GM21737 (cell line): ENCODE results near the gene NCAPH2.
"Not testable (repeated sequence)": the region's sequence is repeated elsewhere in the genome, so short reads cannot be mapped to it uniquely, and the experiment has no call there.

ENCODE experiments used
- ATAC-seq: cut with Tn5 transposase; IDR thresholded peaks from one replicate; pipeline ENCODE4 v1.9.1; 2021; ENCODE audit warnings: mild to moderate bottlenecking, moderate library complexity; ENCODE audit not compliant: unreplicated experiment

NCAPH2 gene

GRCh38 chr22:50516891-50517290, 8.9 kb downstream of the NCAPH2 start:
- no peak for ATAC-seq

DNA sequence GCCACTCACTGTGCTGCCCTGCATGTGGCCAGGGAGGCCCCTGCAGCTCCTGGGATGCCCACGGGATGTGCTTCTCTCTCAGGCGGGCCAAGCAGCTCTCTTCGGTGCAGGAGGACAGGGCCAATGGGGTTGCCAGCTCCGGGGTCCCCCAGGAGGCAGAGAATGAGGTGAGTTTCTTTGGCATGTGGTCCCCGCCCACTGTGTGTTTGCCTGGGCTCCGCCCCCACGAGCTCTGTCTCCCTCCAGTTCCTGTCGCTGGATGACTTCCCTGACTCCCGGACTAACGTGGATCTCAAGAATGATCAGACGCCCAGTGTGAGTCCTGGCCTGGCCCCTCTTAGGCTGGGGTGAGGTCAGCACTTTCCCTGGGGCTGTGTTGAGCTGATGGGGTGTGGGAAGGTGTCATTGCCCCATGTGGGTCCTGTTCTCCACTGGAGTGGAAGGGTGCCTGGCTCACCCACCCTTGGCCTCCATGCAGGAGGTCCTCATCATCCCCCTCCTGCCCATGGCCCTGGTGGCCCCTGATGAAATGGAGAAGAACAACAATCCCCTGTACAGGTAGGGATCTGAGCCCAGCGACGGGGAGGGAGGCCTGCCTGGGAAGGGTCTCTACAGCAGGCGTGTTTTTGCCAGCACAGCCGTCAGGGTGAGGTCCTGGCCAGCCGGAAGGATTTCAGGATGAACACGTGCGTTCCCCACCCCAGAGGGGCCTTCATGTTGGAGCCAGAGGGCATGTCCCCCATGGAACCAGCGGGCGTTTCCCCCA, 9.7 kb downstream of the NCAPH2 start:
- ATAC-seq = no peak

GRCh38 chr22:50518606-50519005, 10.6 kb downstream of the NCAPH2 start:
- no peak for ATAC-seq

DNA sequence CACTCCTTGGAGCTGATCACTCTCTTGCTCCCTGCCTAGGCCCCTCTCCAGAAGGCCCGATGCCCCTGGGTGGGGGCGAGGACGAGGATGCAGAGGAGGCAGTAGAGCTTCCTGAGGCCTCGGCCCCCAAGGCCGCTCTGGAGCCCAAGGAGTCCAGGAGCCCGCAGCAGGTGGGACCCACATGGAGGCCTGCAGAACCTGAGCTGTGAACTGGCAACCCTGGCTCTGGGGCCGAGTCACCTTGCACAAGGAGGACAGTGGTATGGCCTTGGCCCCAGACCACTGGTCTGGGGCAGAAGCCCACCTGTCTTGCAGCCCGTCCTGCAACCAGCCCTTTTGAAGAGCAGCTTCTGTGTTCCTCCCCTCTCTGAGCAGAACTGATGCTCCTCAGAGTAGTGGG, 11.1 kb downstream of the NCAPH2 start:
- no peak for ATAC-seq

GRCh38 chr22:50520184-50520583, 12.2 kb downstream of the NCAPH2 start:
- not testable (repeated sequence) for ATAC-seq

DNA sequence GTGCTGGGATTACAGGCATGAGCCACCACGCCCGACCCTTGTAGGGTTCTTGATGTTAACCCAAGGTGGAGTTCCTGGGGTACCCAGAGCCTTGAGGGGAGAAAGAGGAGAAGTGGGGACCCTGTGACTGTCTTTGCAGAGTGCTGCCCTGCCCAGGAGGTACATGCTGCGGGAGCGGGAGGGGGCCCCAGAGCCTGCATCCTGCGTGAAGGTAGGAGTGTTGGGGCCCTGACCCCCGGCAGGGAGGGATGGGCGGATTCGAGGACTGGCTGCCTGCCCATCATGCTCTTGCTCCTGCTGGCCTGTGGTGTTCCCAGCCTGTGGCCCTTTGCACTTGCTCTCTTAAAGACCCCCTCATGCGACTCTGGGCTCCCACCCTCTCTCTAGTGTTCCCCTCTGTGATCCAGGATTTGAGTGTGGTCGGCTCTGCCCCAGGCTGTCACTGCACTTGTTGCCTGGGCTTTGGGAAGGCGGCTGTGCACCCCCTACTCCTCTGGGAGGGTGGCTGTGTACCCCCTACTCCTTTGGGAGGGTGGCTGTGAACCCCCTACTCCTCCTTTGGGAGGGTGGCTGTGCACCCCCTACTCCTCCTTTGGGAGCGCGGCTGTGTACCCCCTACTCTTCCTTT, 12.9 kb downstream of the NCAPH2 start:
- no peak for ATAC-seq

- ATAC-seq = no peak
These were observed 13.7 kb downstream of the NCAPH2 start for GRCh38 chr22:50521710-50522109.

- no peak for ATAC-seq
These were observed 14.3 kb downstream of the NCAPH2 start for GRCh38 chr22:50522208-50522805.

DNA sequence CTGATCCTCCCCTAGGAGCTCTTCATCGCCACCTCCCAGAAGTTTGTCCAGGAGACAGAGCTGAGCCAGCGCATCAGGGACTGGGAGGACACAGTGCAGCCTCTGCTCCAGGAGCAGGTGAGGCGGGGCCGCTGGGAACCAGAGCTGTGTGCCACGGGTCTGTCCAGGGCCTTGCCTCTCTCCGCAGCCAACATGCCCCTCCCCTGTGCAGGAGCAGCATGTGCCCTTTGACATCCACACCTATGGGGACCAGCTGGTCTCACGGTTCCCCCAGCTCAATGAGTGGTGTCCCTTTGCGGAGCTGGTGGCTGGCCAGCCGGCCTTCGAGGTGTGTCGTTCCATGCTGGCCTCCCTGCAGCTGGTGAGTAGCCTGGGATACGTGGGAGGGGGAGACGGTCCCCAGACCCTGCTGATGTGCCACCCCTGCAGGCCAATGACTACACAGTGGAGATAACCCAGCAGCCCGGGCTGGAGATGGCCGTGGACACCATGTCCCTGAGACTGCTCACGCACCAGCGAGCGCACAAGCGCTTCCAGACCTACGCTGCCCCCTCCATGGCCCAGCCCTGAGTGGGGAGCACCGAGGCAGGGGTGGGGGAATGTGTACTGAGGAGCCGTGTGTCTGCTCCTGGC, 14.9 kb downstream of the NCAPH2 start:
- ATAC-seq = no peak

DNA sequence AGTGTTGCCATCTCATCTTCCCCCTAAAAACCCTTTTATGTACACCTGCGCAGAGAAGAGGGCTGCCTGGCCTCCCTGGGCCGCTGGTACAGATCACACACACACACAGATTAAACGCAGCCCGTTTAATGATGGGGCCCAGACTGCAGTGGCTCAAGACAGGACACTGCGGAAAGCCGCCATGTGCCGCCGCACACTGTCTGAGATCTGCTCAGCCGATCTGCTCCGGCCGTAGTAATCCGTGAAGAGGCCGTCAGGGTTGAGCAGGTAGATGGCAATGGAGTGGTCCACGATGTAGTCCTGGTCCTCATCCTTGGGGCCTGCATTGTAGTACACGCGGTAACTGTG, 15.4 kb downstream of the NCAPH2 start:
- ATAC-seq = no peak

GRCh38 chr22:50523806-50524675, 16.0 kb downstream of the NCAPH2 start:
- no peak for ATAC-seq

- no peak for ATAC-seq
These were observed 16.7 kb downstream of the NCAPH2 start for GRCh38 chr22:50524676-50525103.

DNA sequence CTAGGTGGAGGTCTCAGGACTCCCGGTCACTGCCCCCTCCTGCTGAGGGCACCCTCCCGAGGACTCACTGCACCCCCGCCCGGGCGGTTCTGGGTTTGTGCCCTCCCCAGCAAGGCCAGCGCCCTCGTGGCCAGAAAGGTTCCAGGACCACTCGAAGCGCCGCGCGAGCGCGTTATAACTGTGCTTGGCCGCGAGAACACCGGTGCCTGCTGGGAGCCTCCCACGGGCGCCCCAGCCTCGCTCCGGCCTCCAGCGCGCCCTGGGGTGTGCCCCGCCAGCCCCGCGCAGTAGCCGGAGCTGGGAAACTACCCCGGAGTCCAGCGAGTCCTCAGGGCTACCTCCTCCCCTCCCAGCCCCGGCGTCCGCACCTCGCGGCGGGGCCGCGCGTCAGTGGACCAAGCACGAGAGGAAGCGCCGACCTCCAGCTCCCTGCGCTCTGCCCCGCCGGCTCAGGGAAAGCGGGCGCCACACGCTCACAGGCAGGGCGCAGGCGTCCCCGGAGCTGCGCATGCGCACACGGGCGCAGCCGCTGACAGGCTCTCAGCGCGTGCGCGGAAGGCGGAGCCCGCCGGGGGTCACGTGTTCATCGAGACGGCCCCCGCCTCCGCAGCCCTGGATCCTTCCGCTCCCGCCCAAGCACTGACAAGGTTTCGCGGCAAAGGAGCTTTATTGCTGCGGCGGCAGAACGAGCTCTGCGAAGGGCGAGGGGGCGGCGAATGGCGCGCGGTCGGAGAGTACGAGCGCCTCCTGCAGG, 17.3 kb downstream of the NCAPH2 start, which contains the start of gene SCO2:
SCO2 (minus strand) TSS at position 495 of the 754 bp plus-strand sequence. CDS start 1,187 bp downstream, outside the sequence.
- peak; percentile 29 for ATAC-seq

- ATAC-seq = peak; percentile 13
These were observed 17.8 kb downstream of the NCAPH2 start for GRCh38 chr22:50525858-50526107.

DNA sequence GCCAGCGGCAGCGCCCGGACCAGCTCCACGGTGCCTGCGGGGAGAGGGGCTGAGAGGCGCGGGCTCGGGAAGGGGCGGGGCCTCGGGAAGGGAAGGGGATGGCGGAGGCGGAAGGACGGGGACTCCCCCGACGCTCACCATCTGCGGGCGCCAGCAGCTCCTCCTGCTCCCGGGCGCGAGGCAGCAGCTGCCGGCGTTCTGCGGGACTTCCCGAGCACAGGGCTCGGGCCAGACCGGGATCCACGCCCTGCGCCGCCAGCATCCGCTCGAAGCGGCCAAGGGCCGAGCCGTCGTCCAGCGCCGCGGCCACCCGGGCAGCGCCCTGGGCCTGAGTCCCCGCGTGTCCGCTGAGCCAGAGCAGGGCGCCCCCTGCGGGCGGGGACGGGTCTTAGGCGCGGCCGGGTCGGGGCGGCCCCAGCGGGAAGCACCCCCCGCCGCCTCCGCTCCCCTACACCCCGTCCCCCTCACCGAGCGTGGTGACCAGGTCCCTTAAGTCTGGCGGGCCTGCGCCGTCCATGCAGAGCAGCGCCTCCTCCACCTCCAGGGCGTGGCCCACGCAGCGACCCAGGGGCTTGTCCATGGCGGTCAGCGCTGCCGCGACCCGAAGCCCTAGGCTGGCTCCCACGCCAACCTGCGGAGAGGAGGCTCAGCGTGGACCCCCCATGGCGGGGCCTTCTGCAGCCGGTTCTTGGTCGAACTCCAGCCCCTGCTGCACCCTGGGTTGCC, 18.2 kb downstream of the NCAPH2 start:
- peak; percentile 23 for ATAC-seq

DNA sequence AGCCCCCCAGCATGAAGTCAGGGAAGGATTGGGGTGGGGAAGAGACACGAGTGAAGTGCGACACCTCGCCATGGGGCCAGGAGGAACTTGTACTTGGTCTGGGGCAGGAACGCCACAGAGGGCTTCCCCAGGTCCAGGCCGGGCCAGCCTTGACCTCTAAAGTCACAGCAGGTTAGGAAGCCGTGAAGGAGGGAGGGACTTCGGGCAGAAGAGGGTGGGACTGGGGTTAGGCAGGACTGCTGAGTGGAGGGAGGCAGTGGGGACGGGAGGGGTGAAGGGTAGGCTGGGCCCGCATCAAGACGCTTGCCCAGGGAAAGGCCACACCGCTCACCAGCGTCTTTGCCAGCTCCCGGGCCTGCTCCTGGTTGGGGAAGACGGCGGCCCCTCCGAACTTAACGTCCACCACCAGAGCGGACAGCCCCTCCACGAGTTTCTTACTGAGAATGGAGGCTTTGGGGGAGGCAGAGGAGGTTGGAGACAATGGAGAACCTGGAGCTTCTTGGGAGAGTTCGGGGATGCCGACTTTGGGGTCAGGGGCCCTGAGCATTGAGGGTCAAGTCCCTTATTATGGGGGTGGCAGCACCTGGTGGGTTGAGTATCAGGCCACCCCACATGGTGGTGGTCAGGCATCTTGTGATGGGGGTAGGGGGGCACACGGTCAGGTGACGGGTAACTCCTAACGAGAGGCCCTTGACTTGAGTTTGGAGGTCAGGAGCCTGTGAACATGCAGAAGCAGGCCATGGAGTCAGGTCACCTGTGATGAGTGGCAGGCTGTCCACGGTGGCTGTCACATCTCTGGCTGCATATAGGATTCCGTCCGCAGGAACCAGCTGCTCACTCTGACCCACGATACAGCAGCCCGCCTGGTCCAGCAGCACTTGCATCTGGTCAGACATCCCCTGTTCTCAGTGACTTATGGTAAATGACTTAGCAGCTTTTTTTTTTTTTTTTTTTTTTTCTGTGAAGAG, 19.1 kb downstream of the NCAPH2 start:
- no peak for ATAC-seq

DNA sequence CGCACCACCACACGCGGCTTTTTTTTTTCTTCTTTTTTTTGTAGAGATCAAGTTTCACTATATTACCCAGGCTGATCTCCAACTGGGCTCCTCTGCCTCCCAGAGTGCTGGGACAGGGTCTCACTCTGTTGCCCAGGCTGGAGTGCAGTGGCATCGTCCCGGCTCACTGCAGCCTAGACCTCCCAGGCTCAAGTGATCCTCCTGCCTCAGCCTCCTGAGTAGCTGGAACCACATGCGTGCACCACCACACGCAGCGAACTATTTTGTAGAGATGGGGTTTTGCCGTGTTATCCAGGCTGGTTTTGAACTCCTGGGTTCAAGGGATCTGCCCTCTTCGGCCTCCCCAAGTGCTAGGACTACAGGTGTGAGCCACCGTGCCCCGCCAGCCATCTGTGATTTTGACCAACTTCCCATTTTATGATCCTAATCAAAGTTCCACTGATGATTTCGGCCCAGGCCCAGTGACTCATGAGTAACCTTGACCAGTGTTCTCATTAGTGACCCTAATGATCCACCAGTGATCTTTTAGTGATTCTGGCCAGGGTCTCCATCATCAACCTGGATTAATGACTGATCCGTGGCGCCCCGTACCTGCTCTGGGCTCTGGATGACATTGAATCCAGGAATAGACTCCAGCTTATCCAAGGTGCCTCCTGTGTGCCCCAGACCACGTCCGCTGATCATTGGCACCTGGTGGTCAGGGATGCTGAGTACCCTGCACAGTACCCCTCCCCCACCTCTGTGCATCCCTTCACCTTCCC, 20.1 kb downstream of the NCAPH2 start:
- no peak for ATAC-seq
